OCI-LY1 (cell line): Measurements from ENCODE around the gene SFXN1.
"Not testable (repeated sequence)": the region's sequence is repeated elsewhere in the genome, so short reads cannot be mapped to it uniquely, and the experiment has no call there.

Experiments used
- H2AFZ ChIP-seq: fragments of 200-600 bp; sonication (generic), shearing (Covaris generic); 2 replicates; pipeline ENCODE4 v1.6.0; 2014; ENCODE audit warnings: antibody characterized with exemption, mild to moderate bottlenecking, low read length
- H3F3A ChIP-seq: fragments of 200-600 bp; sonication (generic), shearing (Covaris generic); 2 replicates; pipeline ENCODE4 v1.6.0; 2014; ENCODE audit warnings: mild to moderate bottlenecking, antibody characterized with exemption, low read length, moderate library complexity; ENCODE audit not compliant: insufficient read depth
- H3K27ac ChIP-seq: fragments of 200-600 bp; sonication (generic); 2 replicates; pipeline ENCODE4 v1.5.1; 2014; ENCODE audit warnings: low read length, mixed run types, mild to moderate bottlenecking, low read depth; ENCODE audit not compliant: poor library complexity, severe bottlenecking
- H3K27me3 ChIP-seq: fragments of 200-600 bp; sonication (generic); 2 replicates; pipeline ENCODE4 v1.6.0; 2014; ENCODE audit warnings: antibody characterized with exemption, mild to moderate bottlenecking, low read length, moderate library complexity; ENCODE audit not compliant: insufficient read depth
- H3K36me3 ChIP-seq: fragments of 200-600 bp; sonication (generic); 2 replicates; pipeline ENCODE4 v1.6.1; 2014; ENCODE audit warnings: mild to moderate bottlenecking, antibody characterized with exemption, low read length, moderate library complexity, mixed read lengths; ENCODE audit not compliant: insufficient read depth
- H3K4me1 ChIP-seq: fragments of 200-600 bp; sonication (generic); 2 replicates; pipeline ENCODE4 v1.5.1; 2014; ENCODE audit warnings: mild to moderate bottlenecking, low read length, moderate library complexity; ENCODE audit not compliant: insufficient read depth, severe bottlenecking
- H3K4me2 ChIP-seq: fragments of 200-600 bp; sonication (generic), shearing (Covaris generic); 2 replicates; pipeline ENCODE4 v1.6.1; 2014; ENCODE audit warnings: low read length
- H3K4me3 ChIP-seq: fragments of 200-600 bp; sonication (generic); 2 replicates; pipeline ENCODE4 v1.5.1; 2014; ENCODE audit warnings: low read length, low read depth, mild to moderate bottlenecking, mixed read lengths; ENCODE audit not compliant: poor library complexity, severe bottlenecking
- H3K79me2 ChIP-seq: fragments of 200-600 bp; shearing (Covaris generic); 2 replicates; pipeline ENCODE4 v1.6.1; 2016; ENCODE audit warnings: mixed run types, low read length, mixed read lengths; ENCODE audit not compliant: insufficient read depth
- H3K9ac ChIP-seq: fragments of 200-600 bp; sonication (generic), shearing (Covaris generic); 2 replicates; pipeline ENCODE4 v1.6.1; 2014; ENCODE audit warnings: mild to moderate bottlenecking, low read length, mixed read lengths
- H3K9me2 ChIP-seq: fragments of 200-600 bp; sonication (generic), shearing (Covaris generic); 2 replicates; pipeline ENCODE4 v1.6.1; 2014; ENCODE audit warnings: low read depth, mild to moderate bottlenecking, low read length, mixed read lengths
- H3K9me3 ChIP-seq: fragments of 200-600 bp; shearing (Covaris generic); 2 replicates; pipeline ENCODE4 v1.6.1; 2014; ENCODE audit warnings: low read length, mixed read lengths
- H4K20me1 ChIP-seq: fragments of 200-600 bp; sonication (generic), shearing (Covaris generic); 2 replicates; pipeline ENCODE4 v1.6.0; 2016; ENCODE audit warnings: mild to moderate bottlenecking, low read length; ENCODE audit not compliant: insufficient read depth
- CTCF ChIP-seq: fragments of 200-600 bp; sonication (generic), shearing (Covaris generic); IDR thresholded peaks from 2 replicates; pipeline ENCODE4 v1.5.1; 2017; ENCODE audit warnings: mild to moderate bottlenecking, antibody characterized with exemption, low read length, moderate library complexity, mixed read lengths
- EZH2 ChIP-seq: fragments of 200-600 bp; sonication (generic), shearing (Covaris generic); IDR thresholded peaks from 2 replicates; pipeline ENCODE4 v1.8.0; 2017; ENCODE audit warnings: borderline replicate concordance, mixed run types, mild to moderate bottlenecking, antibody characterized with exemption, low read length, moderate library complexity, mixed read lengths

SFXN1 gene

GRCh38 chr5:175531361-175531760 lies 53.0 kb downstream of the SFXN1 start:
- H3K9me3 ChIP-seq: no peaks in the 10 kb centered on the region
- H3K79me2 ChIP-seq: no peaks in the 10 kb centered on the region
- no peaks in the 10 kb centered on the region for H4K20me1 ChIP-seq
- H3K9ac ChIP-seq: no peak overlapping the region
- no peaks in the 10 kb centered on the region for H3K9me2 ChIP-seq
- no peak overlapping the region for H3K27ac ChIP-seq
- H3F3A ChIP-seq: no peaks in the 10 kb centered on the region
- H3K4me2 ChIP-seq: no peak overlapping the region
- peaks cover 41% of the 10 kb centered on the region for H3K36me3 ChIP-seq
- TF ChIP-seq CTCF: no peak
- TF ChIP-seq EZH2: no peak
- H3K27me3 ChIP-seq: no peaks in the 10 kb centered on the region
- H3K4me1 ChIP-seq: no peaks in the 10 kb centered on the region
- no peak overlapping the region for H3K4me3 ChIP-seq
- H2AFZ ChIP-seq: no peak overlapping the region

GRCh38 chr5:175534070-175534932 lies 55.9 kb downstream of the SFXN1 start:
- H3K27me3 ChIP-seq: no peaks in the 10 kb centered on the region
- TF ChIP-seq CTCF (peak; percentile 99), EZH2 (no peak)
- no peaks in the 10 kb centered on the region for H3F3A ChIP-seq
- no peaks in the 10 kb centered on the region for H3K79me2 ChIP-seq
- H3K9me2 ChIP-seq: no peaks in the 10 kb centered on the region
- no peak overlapping the region for H3K9ac ChIP-seq
- H3K9me3 ChIP-seq: no peaks in the 10 kb centered on the region
- no peak overlapping the region for H3K4me3 ChIP-seq
- no peak overlapping the region for H3K27ac ChIP-seq
- H3K4me1 ChIP-seq: no peaks in the 10 kb centered on the region
- peaks cover 18% of the 10 kb centered on the region; the same call in 1 of the 2 replicates for H3K36me3 ChIP-seq
- no peak overlapping the region for H2AFZ ChIP-seq
- no peak overlapping the region for H3K4me2 ChIP-seq
- H4K20me1 ChIP-seq: no peaks in the 10 kb centered on the region

- not testable (repeated sequence) for H3K27me3 ChIP-seq, H3K4me1 ChIP-seq, H3K4me2 ChIP-seq, H3K9ac ChIP-seq, H4K20me1 ChIP-seq, H3K4me3 ChIP-seq, H3K79me2 ChIP-seq, H3K9me3 ChIP-seq, H3K9me2 ChIP-seq, H3F3A ChIP-seq, H3K27ac ChIP-seq, H2AFZ ChIP-seq
- peaks cover 10% of the 10 kb centered on the region; the same call in 1 of the 2 replicates for H3K36me3 ChIP-seq
These were observed 57.0 kb downstream of the SFXN1 start for GRCh38 chr5:175535331-175535730.

- H3K36me3 ChIP-seq: peaks cover 6% of the 10 kb centered on the region; the same call in 1 of the 2 replicates
- H3K4me1 ChIP-seq: no peaks in the 10 kb centered on the region
- H2AFZ ChIP-seq: no peak overlapping the region
- H3K79me2 ChIP-seq: no peaks in the 10 kb centered on the region
- H3K9me3 ChIP-seq: no peaks in the 10 kb centered on the region
- H3K27ac ChIP-seq: no peak overlapping the region
- H3K4me3 ChIP-seq: no peak overlapping the region
- H3K9me2 ChIP-seq: no peaks in the 10 kb centered on the region
- H3K9ac ChIP-seq: no peak overlapping the region
- H3K4me2 ChIP-seq: no peak overlapping the region
- H4K20me1 ChIP-seq: no peaks in the 10 kb centered on the region
- no peaks in the 10 kb centered on the region for H3F3A ChIP-seq
- no peak for TF ChIP-seq CTCF
- H3K27me3 ChIP-seq: no peaks in the 10 kb centered on the region
These were observed 57.4 kb downstream of the SFXN1 start for GRCh38 chr5:175535796-175536195.
